H1 (cell line): ENCODE results near the gene CCDC63. TPM values are rescaled to one million over a fixed set of nuclear protein-coding genes. Genes with fewer than 3 reads are reported as not detected.

ENCODE experiments used
- CTCF ChIA-PET: fragments of 300-600 bp; sonication (Branson Sonifier 250); formaldehyde crosslinking; loops from one replicate; lab custom pipeline; 2021; ENCODE audit not compliant: partially characterized antibody; lab: Charles Lee
- POLR2A ChIA-PET: fragments of 300-600 bp; sonication (Branson Sonifier 250); formaldehyde crosslinking; loops from one replicate; lab custom pipeline; 2021; ENCODE audit warnings: inconsistent platforms; ENCODE audit not compliant: partially characterized antibody; lab: Charles Lee
- DNase-seq, 2 experiments: peaks; one replicate each; pipeline versions ENCODE4 v3.0.0 to v3.0.0-alpha.2; 2010 to 2022; ENCODE audit warnings: low spot score in 2 of 2, low read depth in 1 of 2, mixed read lengths in 1 of 2
- FAIRE-seq: peaks from 2 replicates; lab custom pipeline; 2011; peaks lifted over from hg19 to GRCh38; lab: Jason Lieb, UNC
- H2AFZ ChIP-seq: 2 replicates; pipeline ENCODE4 v1.8.1; 2012; ENCODE audit warnings: low read length, inconsistent platforms
- H2AK5ac ChIP-seq: 2 replicates; pipeline ENCODE4 v1.6.1; 2013; ENCODE audit warnings: low read depth, low read length
- H2BK120ac ChIP-seq: replicated peaks from 2 replicates; pipeline ENCODE3; 2013; ENCODE audit warnings: low read depth, low read length, inconsistent platforms
- H2BK12ac ChIP-seq: 2 replicates; pipeline ENCODE4 v1.6.1; 2013; ENCODE audit warnings: low read depth, low read length
- H2BK15ac ChIP-seq: 2 replicates; pipeline ENCODE4 v1.6.1; 2013; ENCODE audit warnings: low read length
- H2BK20ac ChIP-seq: 2 replicates; pipeline ENCODE4 v1.6.1; 2013; ENCODE audit warnings: low read length
- H2BK5ac ChIP-seq: 2 replicates; pipeline ENCODE4 v1.6.1; 2013; ENCODE audit warnings: low read depth, low read length
- H3K14ac ChIP-seq: 2 replicates; pipeline ENCODE4 v1.6.1; 2013; ENCODE audit warnings: inconsistent platforms; ENCODE audit not compliant: insufficient read length
- H3K18ac ChIP-seq: 2 replicates; pipeline ENCODE4 v1.6.1; 2013; ENCODE audit warnings: low read length; ENCODE audit errors: extremely low read depth
- H3K23ac ChIP-seq: 2 replicates; pipeline ENCODE4 v1.6.1; 2013; ENCODE audit warnings: inconsistent platforms; ENCODE audit not compliant: insufficient read length
- H3K23me2 ChIP-seq: 2 replicates; pipeline ENCODE4 v1.6.1; 2013; ENCODE audit warnings: low read depth, low read length
- H3K27ac ChIP-seq: 2 replicates; pipeline ENCODE4 v1.6.1; 2011; ENCODE audit warnings: low read depth, low read length, inconsistent platforms
- H3K27me3 ChIP-seq, 4 experiments: replicated peaks in 1 of 4; 1 replicate in 1 of 4; 2 replicates in 3 of 4; pipeline versions ENCODE4 v1.6.1 to v1.8.1; 2011 to 2013; ENCODE audit warnings: low read length in 3 of 4, mild to moderate bottlenecking in 3 of 4, inconsistent platforms in 2 of 4, mixed read lengths in 2 of 4, moderate library complexity in 1 of 4; ENCODE audit not compliant: control insufficient read depth in 3 of 4, insufficient read depth in 3 of 4; ENCODE audit errors: extremely low read depth in 1 of 4
- H3K36me3 ChIP-seq, 4 experiments: 2 replicates each; pipeline versions ENCODE4 v1.6.1 to v1.8.1; 2011 to 2013; ENCODE audit warnings: mild to moderate bottlenecking in 4 of 4, low read length in 3 of 4, moderate library complexity in 2 of 4, control low read depth in 1 of 4, inconsistent platforms in 1 of 4; ENCODE audit not compliant: insufficient read depth in 4 of 4, control insufficient read depth in 2 of 4
- H3K4ac ChIP-seq: replicated peaks from 2 replicates; pipeline ENCODE3; 2013; ENCODE audit warnings: low read length, low read depth, mixed read lengths, inconsistent platforms; ENCODE audit not compliant: insufficient read length
- H3K4me1 ChIP-seq, 4 experiments: replicated peaks in 1 of 4; 1 replicate in 1 of 4; 2 replicates in 3 of 4; pipeline versions ENCODE4 v1.6.1 to v1.8.1; 2011 to 2013; ENCODE audit warnings: low read length in 3 of 4, inconsistent platforms in 2 of 4, mixed read lengths in 1 of 4; ENCODE audit not compliant: insufficient read depth in 4 of 4, control insufficient read depth in 3 of 4
- H3K4me2 ChIP-seq, 2 experiments: 2 replicates each; pipeline versions ENCODE4 v1.6.1 to v1.8.1; 2011 to 2013; ENCODE audit warnings: low read depth in 2 of 2, low read length in 2 of 2, control low read depth in 1 of 2, inconsistent platforms in 1 of 2, mild to moderate bottlenecking in 1 of 2; ENCODE audit not compliant: insufficient read depth in 1 of 2
- H3K4me3 ChIP-seq, 4 experiments: fragments of 200-600, 300-600 bp in 1 of 4; sonication (generic), shearing (Covaris generic), sonication (Bioruptor Twin) in 1 of 4; 2 replicates each; pipeline versions ENCODE4 v1.5.1 to v1.8.1; 2011 to 2016; ENCODE audit warnings: low read length in 4 of 4, low read depth in 3 of 4, control low read depth in 2 of 4, inconsistent platforms in 2 of 4, mild to moderate bottlenecking in 2 of 4, mixed read lengths in 1 of 4, moderate library complexity in 1 of 4; ENCODE audit not compliant: insufficient read depth in 2 of 4; ENCODE audit errors: extremely low read depth in 1 of 4
- H3K56ac ChIP-seq: replicated peaks from 2 replicates; pipeline ENCODE3; 2013; ENCODE audit warnings: low read depth, mild to moderate bottlenecking, mixed read lengths, low read length, inconsistent platforms; ENCODE audit not compliant: insufficient read length
- H3K79me1 ChIP-seq: 2 replicates; pipeline ENCODE4 v1.6.1; 2013; ENCODE audit warnings: low read depth, low read length, control low read depth
- H3K79me2 ChIP-seq, 2 experiments: 2 replicates each; pipeline versions ENCODE4 v1.6.1 to v1.8.1; 2012 to 2013; ENCODE audit warnings: low read length in 2 of 2, mild to moderate bottlenecking in 2 of 2, inconsistent platforms in 1 of 2; ENCODE audit not compliant: insufficient read depth in 2 of 2, control insufficient read depth in 1 of 2
- H3K9ac ChIP-seq, 4 experiments: replicated peaks in 1 of 4; 1 replicate in 1 of 4; 2 replicates in 3 of 4; pipeline versions ENCODE4 v1.6.1 to v1.8.1; 2011 to 2013; ENCODE audit warnings: low read depth in 3 of 4, low read length in 3 of 4, control low read depth in 2 of 4, mild to moderate bottlenecking in 2 of 4, moderate library complexity in 2 of 4, inconsistent platforms in 1 of 4; ENCODE audit errors: extremely low read depth in 1 of 4
- H3K9me3 ChIP-seq, 2 experiments: 2 replicates each; pipeline versions ENCODE4 v1.6.1 to v1.8.1; 2012 to 2013; ENCODE audit warnings: mild to moderate bottlenecking in 2 of 2, moderate library complexity in 2 of 2, control low read depth in 1 of 2, inconsistent platforms in 1 of 2, low read depth in 1 of 2, low read length in 1 of 2, mixed read lengths in 1 of 2; ENCODE audit not compliant: insufficient read depth in 2 of 2
- H4K20me1 ChIP-seq, 2 experiments: replicated peaks in 1 of 2; 2 replicates each; pipeline versions ENCODE3 to v1.8.1; 2011 to 2013; ENCODE audit warnings: inconsistent platforms in 2 of 2, low read length in 2 of 2, mild to moderate bottlenecking in 1 of 2; ENCODE audit not compliant: insufficient read depth in 2 of 2, control insufficient read depth in 1 of 2
- H4K5ac ChIP-seq: 2 replicates; pipeline ENCODE4 v1.6.1; 2013; ENCODE audit warnings: low read length, low read depth, mixed read lengths, inconsistent platforms; ENCODE audit not compliant: insufficient read length
- H4K8ac ChIP-seq: 2 replicates; pipeline ENCODE4 v1.8.0; 2013; ENCODE audit warnings: mild to moderate bottlenecking, moderate library complexity, low read length, inconsistent platforms; ENCODE audit not compliant: insufficient read depth; ENCODE audit errors: extremely low read depth
- H4K91ac ChIP-seq: replicated peaks from 2 replicates; pipeline ENCODE3; 2013; ENCODE audit warnings: low read length, mixed read lengths, inconsistent platforms; ENCODE audit not compliant: insufficient read length
- MAFK ChIP-seq: IDR thresholded peaks from 2 replicates; pipeline ENCODE4 v1.6.1; 2012; ENCODE audit warnings: low read depth, mild to moderate bottlenecking, improper control_type of control experiment, low read length
- WGBS, 2 experiments: shearing (Covaris generic) in 1 of 2; methylation state at CpG; one replicate each; pipeline versions ENCODE4 v1.1.6 to v1.1.7; 2013 to 2015; ENCODE audit warnings: low lambda C conversion rate in 2 of 2, mixed read lengths in 2 of 2, inconsistent platforms in 1 of 2, low coverage in 1 of 2, missing lambda C conversion rate in 1 of 2; ENCODE audit not compliant: insufficient replicate concordance in 2 of 2, insufficient coverage in 1 of 2, insufficient read length in 1 of 2; ENCODE audit errors: extremely low coverage in 1 of 2, missing lambda C conversion rate in 1 of 2; 5-methylcytosine and 5-hydroxymethylcytosine counted together
- polyA plus RNA-seq, 7 experiments: library from polyadenylated mRNA; depleted of rRNA in 3 of 7; stranded (reverse) in 5 of 7; unstranded in 2 of 7; fragments of >200 nt in 5 of 7; fragments of 200-250 nt in 2 of 7; gene quantifications; 1 replicate in 5 of 7; 2 replicates in 1 of 7; 4 replicates in 1 of 7; pipeline versions ENCODE4 v1.2.1 to v1.2.3, GENCODE V29; 2011 to 2013; ENCODE audit warnings: missing spikeins in 2 of 7, mixed read lengths in 2 of 7
- total RNA-seq: library from RNA; stranded (reverse); fragmentation: NEBNext Ultra II Directional; extraction: Animal tissue kit (Norgen Biotek cat#: 25700); gene quantifications from 2 replicates; pipeline ENCODE4 v1.2.1, GENCODE V29; 2021
- TF ChIP-seq, protein P1 (sequence below), 3 experiments: IDR thresholded peaks; 1 replicate in 2 of 3; 2 replicates in 1 of 3; pipeline versions ENCODE4 v1.5.1 to v1.6.1; 2011; ENCODE audit warnings: low read length in 3 of 3, mild to moderate bottlenecking in 3 of 3, inconsistent platforms in 2 of 3, low read depth in 1 of 3, moderate library complexity in 1 of 3; ENCODE audit not compliant: insufficient read depth in 1 of 3; ENCODE audit errors: control extremely low read depth in 1 of 3

CCDC63 gene
- total and polyA plus RNA-seq, 2 of the 8 experiments (the other 6 are each of a cell fraction or from before 2014, with no cell fraction given) = 0.42 to 0.93 TPM

DNA sequence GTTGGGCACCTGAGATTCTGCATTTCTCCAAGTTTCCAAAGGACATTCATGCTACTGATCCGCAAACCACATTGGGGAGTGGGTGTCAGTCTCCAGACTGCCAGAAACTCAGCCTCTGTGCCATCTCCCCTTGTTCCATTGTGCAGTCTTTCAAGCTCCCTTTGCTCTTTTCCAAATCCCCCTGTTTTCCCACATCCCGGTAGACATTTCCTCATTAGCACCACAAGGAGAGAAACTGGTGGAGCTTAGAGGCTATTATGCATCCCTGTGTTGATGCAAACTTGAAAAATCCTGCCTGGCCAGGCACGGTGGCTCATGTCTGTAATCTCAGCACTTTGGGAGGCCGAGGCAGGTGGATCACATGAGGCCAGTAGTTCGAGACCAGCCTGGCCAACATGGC, 10.7 kb downstream of the CCDC63 start:
- Histone ChIP-seq H3K4ac (no peak overlapping the region), H3K4me3 (no peak overlapping the region), H2BK15ac (no peak overlapping the region), H4K5ac (no peak overlapping the region), H3K14ac (no peak overlapping the region), H3K27me3 (no peaks in the 10 kb centered on the region; a peak in 1 of 7 replicates), H4K8ac (no peak overlapping the region), H3K9ac (peak overlapping the region in 1 of 4 experiments; percentile 21; a peak in 1 of 7 replicates), H2BK12ac (no peak overlapping the region), H3K23me2 (no peaks in the 10 kb centered on the region), H3K36me3 (no peaks in the 10 kb centered on the region), H3K18ac (no peak overlapping the region), H3K79me2 (no peaks in the 10 kb centered on the region), H2AFZ (no peak overlapping the region), H2AK5ac (no peak overlapping the region), H4K20me1 (no peaks in the 10 kb centered on the region), H2BK120ac (no peak overlapping the region), H3K4me2 (no peak overlapping the region; a peak in 1 of 4 replicates), H3K56ac (no peak overlapping the region), H3K9me3 (no peaks in the 10 kb centered on the region), H2BK5ac (no peak overlapping the region), H3K27ac (no peak overlapping the region), H2BK20ac (no peak overlapping the region), H3K4me1 (peaks cover 0 to 23% (median 5%) of the 10 kb centered on the region in 4 experiments; a peak in 5 of 7 replicates), H3K23ac (no peak overlapping the region), H4K91ac (no peak overlapping the region), H3K79me1 (no peaks in the 10 kb centered on the region)
- DNase-seq (no peak), FAIRE-seq (no peak)
- CTCF ChIA-PET = interaction anchor here (0.6 to 2.1 kb wide), 6 partner anchors 10 to 244 kb away, joined by 3 to 9 read pairs (median 4); no protein-coding TSS in a partner anchor
- POLR2A ChIA-PET = interaction anchor here (1.2 to 1.7 kb wide), 2 partner anchors 11 to 42 kb away, joined by 3 to 6 read pairs; partner anchors contain the start of gene CCDC63
- WGBS, 2 experiments = 86% methylated on average over 5 of the region's 5 CpGs; no CpG with 5 or more reads in 1 of the 2 experiments
- TF ChIP-seq, protein P1, sequence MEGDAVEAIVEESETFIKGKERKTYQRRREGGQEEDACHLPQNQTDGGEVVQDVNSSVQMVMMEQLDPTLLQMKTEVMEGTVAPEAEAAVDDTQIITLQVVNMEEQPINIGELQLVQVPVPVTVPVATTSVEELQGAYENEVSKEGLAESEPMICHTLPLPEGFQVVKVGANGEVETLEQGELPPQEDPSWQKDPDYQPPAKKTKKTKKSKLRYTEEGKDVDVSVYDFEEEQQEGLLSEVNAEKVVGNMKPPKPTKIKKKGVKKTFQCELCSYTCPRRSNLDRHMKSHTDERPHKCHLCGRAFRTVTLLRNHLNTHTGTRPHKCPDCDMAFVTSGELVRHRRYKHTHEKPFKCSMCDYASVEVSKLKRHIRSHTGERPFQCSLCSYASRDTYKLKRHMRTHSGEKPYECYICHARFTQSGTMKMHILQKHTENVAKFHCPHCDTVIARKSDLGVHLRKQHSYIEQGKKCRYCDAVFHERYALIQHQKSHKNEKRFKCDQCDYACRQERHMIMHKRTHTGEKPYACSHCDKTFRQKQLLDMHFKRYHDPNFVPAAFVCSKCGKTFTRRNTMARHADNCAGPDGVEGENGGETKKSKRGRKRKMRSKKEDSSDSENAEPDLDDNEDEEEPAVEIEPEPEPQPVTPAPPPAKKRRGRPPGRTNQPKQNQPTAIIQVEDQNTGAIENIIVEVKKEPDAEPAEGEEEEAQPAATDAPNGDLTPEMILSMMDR (IDR thresholded peaks at IDR 0.05; ENCODE audit: control extremely low read depth in 1 of 3, insufficient read depth in 1 of 3, low read depth in 1 of 3, low read length in 3 of 3) = peak in 1 of 3 experiments; percentile 1; a peak in 1 of 4 replicates
- TF ChIP-seq MAFK = no peak
